Natural killer cell (primary cell): ENCODE measurements around the gene CHCHD1. TPM values are rescaled to one million over a fixed set of nuclear protein-coding genes. Genes with fewer than 3 reads are reported as not detected.

Source experiments
- ATAC-seq, 3 donors: fragments of 150-1000 bp in 2 of 3; fragments of 200-7000 bp in 1 of 3; cut with Tn5 transposase; 1 replicate in 1 of 3; 2 replicates in 2 of 3; pipeline ENCODE4 v1.10.0; 2021; ENCODE audit warnings: mild to moderate bottlenecking in 2 of 3, moderate library complexity in 2 of 3
- DNase-seq, 2 donors: peaks; one replicate each; pipeline versions ENCODE4 v3.0.0 to v3.0.0-alpha.2; 2013 to 2021; ENCODE audit warnings: mixed read lengths in 1 of 2
- H3K27ac ChIP-seq: one replicate; pipeline ENCODE4 v1.5.1; 2013; ENCODE audit warnings: mild to moderate bottlenecking, low read length
- H3K27me3 ChIP-seq: one replicate; pipeline ENCODE4 v1.6.1; 2013; ENCODE audit warnings: low read length; ENCODE audit not compliant: control insufficient read depth, insufficient read depth
- H3K36me3 ChIP-seq: one replicate; pipeline ENCODE4 v1.6.1; 2013; ENCODE audit warnings: low read length; ENCODE audit not compliant: control insufficient read depth, insufficient read depth
- H3K4me1 ChIP-seq: one replicate; pipeline ENCODE4 v1.6.1; 2013; ENCODE audit warnings: low read length; ENCODE audit not compliant: control insufficient read depth, insufficient read depth
- H3K4me3 ChIP-seq: one replicate; pipeline ENCODE4 v1.5.1; 2013; ENCODE audit warnings: low read length
- H3K9me3 ChIP-seq: one replicate; pipeline ENCODE4 v1.6.1; 2013; ENCODE audit warnings: low read length; ENCODE audit not compliant: control insufficient read depth, insufficient read depth
- H3K27ac Mint-ChIP-seq, 2 donors: one replicate each; pipeline ENCODE4 v1.8.0; 2022; ENCODE audit warnings: mild to moderate bottlenecking in 2 of 2, mixed read lengths in 2 of 2, moderate library complexity in 1 of 2
- H3K27me3 Mint-ChIP-seq, 2 donors: one replicate each; pipeline ENCODE4 v1.8.0; 2022; ENCODE audit warnings: low read depth in 2 of 2, mixed read lengths in 2 of 2
- H3K36me3 Mint-ChIP-seq: one replicate; pipeline ENCODE4 v1.8.0; 2022; ENCODE audit warnings: mixed read lengths
- H3K4me1 Mint-ChIP-seq, 2 donors: one replicate each; pipeline ENCODE4 v1.8.0; 2022; ENCODE audit warnings: mixed read lengths in 2 of 2
- H3K4me3 Mint-ChIP-seq: one replicate; pipeline ENCODE4 v1.8.0; 2022; ENCODE audit warnings: mild to moderate bottlenecking, moderate library complexity, mixed read lengths
- H3K9me3 Mint-ChIP-seq, 2 donors: one replicate each; pipeline ENCODE4 v1.8.0; 2022; ENCODE audit warnings: mixed read lengths in 2 of 2
- WGBS: methylation state at CpG from one replicate; pipeline ENCODE4 v1.1.7; 2013; ENCODE audit warnings: missing lambda C conversion rate; ENCODE audit not compliant: insufficient coverage; 5-methylcytosine and 5-hydroxymethylcytosine counted together
- intact Hi-C: fragments of 100-400 bp; cut with micrococcal nuclease; formaldehyde crosslinking; loops from one replicate; pipeline ENCODE4 v1.14.2; 2022
- total RNA-seq, 4 donors: library from RNA; stranded (reverse); fragments of 120-200 nt in 1 of 4; gene quantifications; one replicate each; pipeline versions ENCODE4 v1.2.3 to v1.2.4, GENCODE V29; 2013 to 2022
- TF ChIP-seq, protein P1 (sequence below): fragments of 200-600 bp; IDR thresholded peaks from one replicate; pipeline ENCODE4 v1.8.0; 2022; ENCODE audit warnings: antibody characterized with exemption

The CHCHD1 gene
- total RNA-seq, 3 donors from 2014 or later (not counting 1 experiment from before 2014, with no cell fraction given) = 5.2 to 7.0 (median 5.9) TPM

DNA sequence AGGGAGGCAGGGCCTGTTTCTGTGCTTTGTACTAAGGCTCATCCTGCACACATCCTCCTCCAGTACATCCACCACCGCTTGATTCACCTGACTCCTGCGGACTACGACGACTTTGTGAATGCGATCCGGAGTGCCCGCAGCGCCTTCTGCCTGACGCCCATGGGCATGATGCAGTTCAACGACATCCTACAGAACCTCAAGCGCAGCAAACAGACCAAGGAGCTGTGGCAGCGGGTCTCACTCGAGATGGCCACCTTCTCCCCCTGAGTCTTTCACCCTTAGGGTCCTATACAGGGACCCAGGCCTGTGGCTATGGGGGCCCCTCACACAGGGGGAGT is 19.4 kb downstream of the CHCHD1 start:
- Mint-ChIP-seq H3K4me1 (peaks cover 0 to 19% of the 10 kb centered on the region in 2 donors), H3K4me3 (no peak overlapping the region), H3K27ac (no peak overlapping the region), H3K27me3 (no peaks in the 10 kb centered on the region), H3K9me3 (no peaks in the 10 kb centered on the region), H3K36me3 (peaks cover 11% of the 10 kb centered on the region)
- TF ChIP-seq, protein P1, sequence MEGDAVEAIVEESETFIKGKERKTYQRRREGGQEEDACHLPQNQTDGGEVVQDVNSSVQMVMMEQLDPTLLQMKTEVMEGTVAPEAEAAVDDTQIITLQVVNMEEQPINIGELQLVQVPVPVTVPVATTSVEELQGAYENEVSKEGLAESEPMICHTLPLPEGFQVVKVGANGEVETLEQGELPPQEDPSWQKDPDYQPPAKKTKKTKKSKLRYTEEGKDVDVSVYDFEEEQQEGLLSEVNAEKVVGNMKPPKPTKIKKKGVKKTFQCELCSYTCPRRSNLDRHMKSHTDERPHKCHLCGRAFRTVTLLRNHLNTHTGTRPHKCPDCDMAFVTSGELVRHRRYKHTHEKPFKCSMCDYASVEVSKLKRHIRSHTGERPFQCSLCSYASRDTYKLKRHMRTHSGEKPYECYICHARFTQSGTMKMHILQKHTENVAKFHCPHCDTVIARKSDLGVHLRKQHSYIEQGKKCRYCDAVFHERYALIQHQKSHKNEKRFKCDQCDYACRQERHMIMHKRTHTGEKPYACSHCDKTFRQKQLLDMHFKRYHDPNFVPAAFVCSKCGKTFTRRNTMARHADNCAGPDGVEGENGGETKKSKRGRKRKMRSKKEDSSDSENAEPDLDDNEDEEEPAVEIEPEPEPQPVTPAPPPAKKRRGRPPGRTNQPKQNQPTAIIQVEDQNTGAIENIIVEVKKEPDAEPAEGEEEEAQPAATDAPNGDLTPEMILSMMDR = no peak
- Histone ChIP-seq H3K27ac (no peak overlapping the region), H3K36me3 (peaks cover 88% of the 10 kb centered on the region), H3K27me3 (no peaks in the 10 kb centered on the region), H3K4me3 (no peak overlapping the region), H3K9me3 (no peaks in the 10 kb centered on the region), H3K4me1 (peaks cover 6% of the 10 kb centered on the region)
- intact Hi-C loops = no loop called here
- WGBS = 94% methylated on average over 13 of the region's 13 CpGs
- no peak for ATAC-seq
- DNase-seq = no peak

DNA sequence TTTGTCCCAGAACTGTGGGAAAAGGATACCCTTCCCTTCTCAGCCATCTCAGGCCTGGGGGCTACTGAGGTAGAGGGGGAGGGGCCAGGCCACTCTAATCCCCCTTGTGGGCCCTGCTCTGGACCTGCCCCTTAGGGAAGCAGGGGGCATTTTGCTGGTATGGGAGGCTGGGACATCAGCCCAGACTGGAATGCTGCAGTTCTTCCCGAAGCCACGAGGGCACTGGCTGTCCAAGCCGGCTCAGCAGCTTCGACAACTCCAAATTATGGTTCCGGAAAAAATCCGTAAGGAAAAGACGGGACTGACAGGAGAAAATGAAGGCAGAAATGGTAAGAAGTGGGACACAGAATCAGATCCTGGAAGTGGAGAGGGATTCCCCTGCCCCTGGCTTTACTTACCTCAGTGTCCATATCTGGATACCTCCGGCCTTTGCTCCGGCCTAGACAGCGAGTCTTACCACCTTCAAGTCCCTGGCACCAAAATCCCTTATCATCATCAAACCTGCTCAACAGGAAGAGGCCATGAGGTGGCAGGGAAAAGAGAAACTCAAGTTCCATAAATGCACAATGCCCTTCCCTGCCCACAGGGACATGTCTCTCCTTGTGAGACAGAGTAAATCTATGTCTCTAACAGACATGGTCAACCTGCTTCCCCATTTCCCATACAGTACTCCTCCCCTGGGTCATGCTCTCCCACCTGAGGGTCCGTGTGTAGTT is 20.6 kb downstream of the CHCHD1 start:
- ATAC-seq (no peak), DNase-seq (no peak)
- Mint-ChIP-seq H3K27ac (peak overlapping the region in 1 of 2 donors; percentile 31), H3K4me3 (no peak overlapping the region), H3K9me3 (no peaks in the 10 kb centered on the region), H3K27me3 (no peaks in the 10 kb centered on the region), H3K36me3 (peaks cover 11% of the 10 kb centered on the region), H3K4me1 (peaks cover 9 to 31% of the 10 kb centered on the region in 2 donors)
- Histone ChIP-seq H3K27ac (no peak overlapping the region), H3K4me1 (peaks cover 18% of the 10 kb centered on the region), H3K27me3 (no peaks in the 10 kb centered on the region), H3K36me3 (peaks cover 88% of the 10 kb centered on the region), H3K9me3 (no peaks in the 10 kb centered on the region), H3K4me3 (no peak overlapping the region)
- WGBS = 98% methylated on average over 11 of the region's 11 CpGs
- TF ChIP-seq, protein P1 = no peak
- intact Hi-C loops = no loop called here

DNA sequence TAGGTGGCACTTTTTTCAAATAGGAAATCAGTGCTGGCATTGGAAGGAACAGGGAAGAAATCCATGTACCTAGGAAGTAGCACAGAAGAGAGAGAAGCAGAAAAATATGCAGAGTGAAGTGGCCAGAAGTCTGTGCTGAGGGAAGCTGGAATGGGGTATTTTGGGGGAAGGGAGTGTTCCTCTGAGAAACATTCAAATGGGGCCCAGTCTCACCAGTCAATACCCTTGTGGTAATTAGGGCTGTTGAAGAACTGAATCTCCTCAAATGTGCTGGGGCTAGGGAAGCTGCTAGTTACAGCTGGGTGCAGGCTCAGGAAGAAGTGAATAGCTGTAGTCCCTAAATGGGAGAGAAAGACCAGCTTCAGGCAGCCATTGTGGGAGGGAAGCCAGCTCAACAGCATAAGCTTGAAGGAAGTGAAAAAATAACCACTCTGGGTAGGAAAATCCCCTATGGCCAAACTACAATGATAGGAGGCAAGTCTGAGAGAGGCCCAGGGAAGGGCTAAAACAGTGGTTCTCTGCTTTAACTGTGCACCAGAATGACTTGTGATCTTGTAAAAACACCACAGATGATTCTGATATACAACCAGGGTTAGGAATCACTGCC is 21.9 kb downstream of the CHCHD1 start:
- Histone ChIP-seq H3K4me1 (peaks cover 20% of the 10 kb centered on the region), H3K9me3 (no peaks in the 10 kb centered on the region), H3K4me3 (no peak overlapping the region), H3K27ac (no peak overlapping the region), H3K36me3 (peaks cover 86% of the 10 kb centered on the region), H3K27me3 (no peaks in the 10 kb centered on the region)
- ATAC-seq (no peak), DNase-seq (no peak)
- TF ChIP-seq, protein P1 = no peak
- Mint-ChIP-seq H3K27me3 (no peaks in the 10 kb centered on the region), H3K9me3 (no peaks in the 10 kb centered on the region), H3K36me3 (peaks cover 6% of the 10 kb centered on the region), H3K4me3 (no peak overlapping the region), H3K4me1 (peaks cover 11 to 38% of the 10 kb centered on the region in 2 donors), H3K27ac (peak overlapping the region in 1 of 2 donors; percentile 13)
- intact Hi-C loops = no loop called here
